GM23338 (cell line): ENCODE results near the gene RPL41. TPM values are rescaled to one million over a fixed set of nuclear protein-coding genes. Genes with fewer than 3 reads are reported as not detected.
A peak's percentile ranks its signal among the peaks of the same experiment; 100 is the strongest.

Experiments used
- ATAC-seq: fragments of 200-7000 bp; cut with Tn5 transposase; 3 replicates; pipeline ENCODE4 v1.9.1; 2020
- DNase-seq: peaks from one replicate; pipeline ENCODE4 v3.0.0-alpha.2; 2015; ENCODE audit warnings: low spot score
- H2AFZ ChIP-seq: fragments of 200-600 bp; sonication (generic); 2 replicates; pipeline ENCODE4 v1.8.0; 2016; ENCODE audit warnings: antibody characterized with exemption, mild to moderate bottlenecking, moderate library complexity
- H3F3A ChIP-seq: fragments of 200-600 bp; sonication (generic); replicated peaks from 2 replicates; pipeline ENCODE4 v1.8.0; 2017; ENCODE audit warnings: antibody characterized with exemption, mixed run types, low read depth
- H3K27ac ChIP-seq: fragments of 200-600 bp; sonication (generic); 2 replicates; pipeline ENCODE4 v1.6.1; 2016; ENCODE audit warnings: low read depth
- H3K27me3 ChIP-seq: fragments of 200-600 bp; sonication (generic); 2 replicates; pipeline ENCODE4 v1.8.0; 2016; ENCODE audit warnings: mild to moderate bottlenecking, mixed run types, moderate library complexity; ENCODE audit not compliant: insufficient read depth
- H3K36me3 ChIP-seq: fragments of 200-600 bp; sonication (generic); 2 replicates; pipeline ENCODE4 v1.8.0; 2016; ENCODE audit warnings: mild to moderate bottlenecking; ENCODE audit not compliant: insufficient read depth
- H3K4me1 ChIP-seq: fragments of 200-600 bp; sonication (generic); 2 replicates; pipeline ENCODE4 v1.8.0; 2016; ENCODE audit warnings: mild to moderate bottlenecking, moderate library complexity; ENCODE audit not compliant: insufficient read depth
- H3K4me2 ChIP-seq: fragments of 200-600 bp; sonication (generic); 2 replicates; pipeline ENCODE4 v1.7.1; 2017; ENCODE audit warnings: mixed run types
- H3K4me3 ChIP-seq: fragments of 200-600 bp; sonication (generic); 2 replicates; pipeline ENCODE4 v1.6.1; 2016; ENCODE audit warnings: mixed run types
- H3K79me2 ChIP-seq: fragments of 200-600 bp; sonication (generic); replicated peaks from 2 replicates; pipeline ENCODE4 v1.8.0; 2017; ENCODE audit warnings: mild to moderate bottlenecking; ENCODE audit not compliant: insufficient read depth
- H3K9me2 ChIP-seq: fragments of 200-600 bp; sonication (generic); 2 replicates; pipeline ENCODE4 v1.8.0; 2017; ENCODE audit not compliant: insufficient read depth
- H4K20me1 ChIP-seq: fragments of 200-600 bp; sonication (generic); replicated peaks from 2 replicates; pipeline ENCODE4 v1.8.0; 2017; ENCODE audit warnings: mild to moderate bottlenecking; ENCODE audit not compliant: insufficient read depth
- H3K27ac Mint-ChIP-seq: 2 replicates; pipeline ENCODE4 v1.8.0; 2020; ENCODE audit warnings: inconsistent platforms, mild to moderate bottlenecking, moderate library complexity, mixed read lengths
- H3K27me3 Mint-ChIP-seq: 3 replicates; pipeline ENCODE4 v1.8.0; 2022; ENCODE audit warnings: low read depth, mild to moderate bottlenecking, moderate library complexity, mixed read lengths, inconsistent platforms; ENCODE audit not compliant: insufficient read depth, poor library complexity
- H3K36me3 Mint-ChIP-seq: 3 replicates; pipeline ENCODE4 v1.8.0; 2021; ENCODE audit warnings: low read depth, mild to moderate bottlenecking, inconsistent platforms, moderate library complexity, mixed read lengths
- H3K4me1 Mint-ChIP-seq: 3 replicates; pipeline ENCODE4 v1.8.0; 2020; ENCODE audit warnings: mild to moderate bottlenecking, inconsistent platforms, mixed read lengths
- H3K4me3 Mint-ChIP-seq: 3 replicates; pipeline ENCODE4 v1.8.0; 2021; ENCODE audit warnings: moderate library complexity, mild to moderate bottlenecking, inconsistent platforms, mixed read lengths
- H3K9me3 Mint-ChIP-seq: 3 replicates; pipeline ENCODE4 v1.8.0; 2020; ENCODE audit warnings: moderate library complexity, mild to moderate bottlenecking, inconsistent platforms, mixed read lengths
- CREB1 ChIP-seq: fragments of 250-450 bp; sonication (Bioruptor Pico); IDR thresholded peaks from 2 replicates; pipeline ENCODE4 v1.5.0; 2020; ENCODE audit warnings: low read depth, mild to moderate bottlenecking, moderate library complexity
- EZH2 ChIP-seq: fragments of 200-600 bp; sonication (generic); IDR thresholded peaks from one replicate; pipeline ENCODE4 v1.8.0; 2017; ENCODE audit warnings: antibody characterized with exemption, mild to moderate bottlenecking, low read depth; ENCODE audit not compliant: unreplicated experiment
- NANOG ChIP-seq: IDR thresholded peaks from 2 replicates; pipeline ENCODE4 v1.6.1; 2016; ENCODE audit warnings: antibody characterized with exemption, borderline replicate concordance
- POLR2AphosphoS5 ChIP-seq: IDR thresholded peaks from 2 replicates; pipeline ENCODE4 v1.6.1; 2016; ENCODE audit warnings: antibody characterized with exemption, low read depth
- REST ChIP-seq: IDR thresholded peaks from one replicate; pipeline ENCODE4 v1.6.1; 2018; ENCODE audit warnings: antibody characterized with exemption; ENCODE audit not compliant: unreplicated experiment
- ZNF114 ChIP-seq: fragments of 250-450 bp; sonication (Bioruptor Pico); IDR thresholded peaks from 2 replicates; pipeline ENCODE4 v1.5.0; 2020; ENCODE audit warnings: mild to moderate bottlenecking, moderate library complexity
- polyA plus RNA-seq: library from polyadenylated mRNA; unstranded; fragments of >200 nt; fragmentation: Nextera tagmentation; extraction: Ambion mirVana; gene quantifications from 2 replicates; pipeline ENCODE4 v1.2.1, GENCODE V29; 2016
- total RNA-seq: library from RNA; depleted of rRNA; stranded (reverse); fragments of >200 nt; shearing (Covaris generic); gene quantifications from 2 replicates; pipeline ENCODE4 v1.2.3, GENCODE V29; 2014
- TF ChIP-seq, protein P1 (sequence below), 2 experiments: fragments of 200-600 bp in 1 of 2; sonication (generic) in 1 of 2; conservative IDR thresholded peaks; 2 replicates each; pipeline versions ENCODE4 v1.5.1 to v1.6.1; 2016 to 2017; ENCODE audit warnings: antibody characterized with exemption in 2 of 2, low read depth in 2 of 2, mild to moderate bottlenecking in 2 of 2, moderate library complexity in 1 of 2
- TF ChIP-seq, protein P2 (sequence below): fragments of 250-450 bp; sonication (Bioruptor Pico); IDR thresholded peaks from 2 replicates; pipeline ENCODE4 v1.5.0; 2020; ENCODE audit warnings: mild to moderate bottlenecking, moderate library complexity

RPL41 gene
- total and polyA plus RNA-seq, 2 experiments from 2014 or later: 2,039 to 3,875 TPM

DNA sequence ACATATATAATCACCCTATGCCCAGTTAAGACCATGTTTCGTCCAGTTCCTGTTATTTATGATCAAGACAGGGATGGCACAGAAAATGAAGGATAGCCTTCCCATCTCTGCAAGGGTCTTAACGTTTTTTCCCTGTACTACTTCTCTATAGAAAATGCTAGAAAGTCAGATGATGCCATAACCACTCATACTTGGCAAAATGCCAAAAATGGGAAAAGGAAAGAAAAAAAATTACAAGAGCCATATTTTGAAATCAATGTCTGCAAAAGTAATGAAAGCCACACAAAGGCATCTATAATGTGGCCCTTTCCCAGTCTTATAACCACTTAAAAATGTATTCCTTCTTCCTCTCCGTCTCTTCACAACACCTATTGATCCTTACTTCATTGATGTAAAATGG is 34.1 kb downstream of the RPL41 start:
- Histone ChIP-seq H3K4me3 (no peak overlapping the region), H3K27me3 (no peaks in the 10 kb centered on the region), H3K4me2 (no peak overlapping the region), H3K79me2 (peaks cover 13% of the 10 kb centered on the region; the same call in 1 of the 2 replicates), H3K36me3 (0 out of 2 replicates have a peak, but pooled peaks cover 2% of the 10 kb centered on the region), H4K20me1 (no peaks in the 10 kb centered on the region), H3K9me2 (no peaks in the 10 kb centered on the region), H2AFZ (no peak overlapping the region), H3F3A (peaks cover 14% of the 10 kb centered on the region), H3K4me1 (peaks cover 17% of the 10 kb centered on the region), H3K27ac (no peak overlapping the region)
- no peak for DNase-seq
- H3K27me3 Mint-ChIP-seq: peaks cover 14% of the 10 kb centered on the region
- TF ChIP-seq POLR2AphosphoS5 (no peak), NANOG (no peak), REST (no peak), EZH2 (no peak), CREB1 (CRISPR knock-in tag) (no peak), ZNF114 (CRISPR knock-in tag) (no peak)
- TF ChIP-seq, protein P1, sequence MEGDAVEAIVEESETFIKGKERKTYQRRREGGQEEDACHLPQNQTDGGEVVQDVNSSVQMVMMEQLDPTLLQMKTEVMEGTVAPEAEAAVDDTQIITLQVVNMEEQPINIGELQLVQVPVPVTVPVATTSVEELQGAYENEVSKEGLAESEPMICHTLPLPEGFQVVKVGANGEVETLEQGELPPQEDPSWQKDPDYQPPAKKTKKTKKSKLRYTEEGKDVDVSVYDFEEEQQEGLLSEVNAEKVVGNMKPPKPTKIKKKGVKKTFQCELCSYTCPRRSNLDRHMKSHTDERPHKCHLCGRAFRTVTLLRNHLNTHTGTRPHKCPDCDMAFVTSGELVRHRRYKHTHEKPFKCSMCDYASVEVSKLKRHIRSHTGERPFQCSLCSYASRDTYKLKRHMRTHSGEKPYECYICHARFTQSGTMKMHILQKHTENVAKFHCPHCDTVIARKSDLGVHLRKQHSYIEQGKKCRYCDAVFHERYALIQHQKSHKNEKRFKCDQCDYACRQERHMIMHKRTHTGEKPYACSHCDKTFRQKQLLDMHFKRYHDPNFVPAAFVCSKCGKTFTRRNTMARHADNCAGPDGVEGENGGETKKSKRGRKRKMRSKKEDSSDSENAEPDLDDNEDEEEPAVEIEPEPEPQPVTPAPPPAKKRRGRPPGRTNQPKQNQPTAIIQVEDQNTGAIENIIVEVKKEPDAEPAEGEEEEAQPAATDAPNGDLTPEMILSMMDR (conservative IDR thresholded peaks at IDR 0.05; ENCODE audit: low read depth in 2 of 2): no peak
- peaks cover 18% of the 10 kb centered on the region for H3K4me1 Mint-ChIP-seq
- H3K9me3 Mint-ChIP-seq: no peaks in the 10 kb centered on the region; the same call in 2 of the 3 replicates
- peaks cover 15% of the 10 kb centered on the region for H3K36me3 Mint-ChIP-seq
- no peak overlapping the region for H3K27ac Mint-ChIP-seq
- peak overlapping the region; percentile 96 for H3K4me3 Mint-ChIP-seq
- no peak for ATAC-seq

DNA sequence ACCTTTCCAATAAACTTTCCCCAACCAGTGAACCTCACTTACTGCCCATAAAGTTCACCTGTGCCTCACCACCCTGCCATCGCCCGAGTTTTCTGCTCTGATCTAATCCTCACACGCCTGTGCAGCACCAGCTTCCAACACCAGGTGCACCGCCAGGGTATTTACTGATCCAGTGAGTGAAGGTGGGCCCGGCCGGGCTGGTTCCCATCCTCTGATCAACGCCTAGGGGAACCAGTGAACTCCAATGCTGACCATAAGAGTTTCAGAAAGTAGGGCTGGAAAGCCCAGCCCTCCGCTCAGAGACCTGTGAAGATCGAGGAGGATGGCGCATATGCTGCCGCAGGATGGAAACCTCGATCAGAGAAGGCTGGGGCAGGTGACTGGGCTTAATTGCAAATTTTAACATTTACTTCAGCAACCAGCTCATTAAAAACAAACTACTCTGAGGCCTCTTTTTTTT is 35.3 kb downstream of the RPL41 start:
- Histone ChIP-seq H3K27me3 (no peaks in the 10 kb centered on the region), H3K4me2 (peak overlapping the region; percentile 89), H3K79me2 (peaks cover 13% of the 10 kb centered on the region; the same call in 1 of the 2 replicates), H3F3A (peaks cover 19% of the 10 kb centered on the region), H2AFZ (peak overlapping the region; percentile 79), H3K4me1 (peaks cover 17% of the 10 kb centered on the region), H3K27ac (peak overlapping the region; percentile 98), H3K9me2 (no peaks in the 10 kb centered on the region), H4K20me1 (no peaks in the 10 kb centered on the region), H3K36me3 (0 out of 2 replicates have a peak, but pooled peaks cover 2% of the 10 kb centered on the region), H3K4me3 (peak overlapping the region; percentile 90)
- DNase-seq (peak; percentile 90), ATAC-seq (peak; percentile 87)
- peaks cover 14% of the 10 kb centered on the region for H3K27me3 Mint-ChIP-seq
- peaks cover 21% of the 10 kb centered on the region for H3K4me1 Mint-ChIP-seq
- H3K27ac Mint-ChIP-seq: peak overlapping the region; percentile 98
- H3K4me3 Mint-ChIP-seq: peak overlapping the region; percentile 96
- peaks cover 18% of the 10 kb centered on the region for H3K36me3 Mint-ChIP-seq
- H3K9me3 Mint-ChIP-seq: no peaks in the 10 kb centered on the region; the same call in 2 of the 3 replicates
- TF ChIP-seq, protein P2, sequence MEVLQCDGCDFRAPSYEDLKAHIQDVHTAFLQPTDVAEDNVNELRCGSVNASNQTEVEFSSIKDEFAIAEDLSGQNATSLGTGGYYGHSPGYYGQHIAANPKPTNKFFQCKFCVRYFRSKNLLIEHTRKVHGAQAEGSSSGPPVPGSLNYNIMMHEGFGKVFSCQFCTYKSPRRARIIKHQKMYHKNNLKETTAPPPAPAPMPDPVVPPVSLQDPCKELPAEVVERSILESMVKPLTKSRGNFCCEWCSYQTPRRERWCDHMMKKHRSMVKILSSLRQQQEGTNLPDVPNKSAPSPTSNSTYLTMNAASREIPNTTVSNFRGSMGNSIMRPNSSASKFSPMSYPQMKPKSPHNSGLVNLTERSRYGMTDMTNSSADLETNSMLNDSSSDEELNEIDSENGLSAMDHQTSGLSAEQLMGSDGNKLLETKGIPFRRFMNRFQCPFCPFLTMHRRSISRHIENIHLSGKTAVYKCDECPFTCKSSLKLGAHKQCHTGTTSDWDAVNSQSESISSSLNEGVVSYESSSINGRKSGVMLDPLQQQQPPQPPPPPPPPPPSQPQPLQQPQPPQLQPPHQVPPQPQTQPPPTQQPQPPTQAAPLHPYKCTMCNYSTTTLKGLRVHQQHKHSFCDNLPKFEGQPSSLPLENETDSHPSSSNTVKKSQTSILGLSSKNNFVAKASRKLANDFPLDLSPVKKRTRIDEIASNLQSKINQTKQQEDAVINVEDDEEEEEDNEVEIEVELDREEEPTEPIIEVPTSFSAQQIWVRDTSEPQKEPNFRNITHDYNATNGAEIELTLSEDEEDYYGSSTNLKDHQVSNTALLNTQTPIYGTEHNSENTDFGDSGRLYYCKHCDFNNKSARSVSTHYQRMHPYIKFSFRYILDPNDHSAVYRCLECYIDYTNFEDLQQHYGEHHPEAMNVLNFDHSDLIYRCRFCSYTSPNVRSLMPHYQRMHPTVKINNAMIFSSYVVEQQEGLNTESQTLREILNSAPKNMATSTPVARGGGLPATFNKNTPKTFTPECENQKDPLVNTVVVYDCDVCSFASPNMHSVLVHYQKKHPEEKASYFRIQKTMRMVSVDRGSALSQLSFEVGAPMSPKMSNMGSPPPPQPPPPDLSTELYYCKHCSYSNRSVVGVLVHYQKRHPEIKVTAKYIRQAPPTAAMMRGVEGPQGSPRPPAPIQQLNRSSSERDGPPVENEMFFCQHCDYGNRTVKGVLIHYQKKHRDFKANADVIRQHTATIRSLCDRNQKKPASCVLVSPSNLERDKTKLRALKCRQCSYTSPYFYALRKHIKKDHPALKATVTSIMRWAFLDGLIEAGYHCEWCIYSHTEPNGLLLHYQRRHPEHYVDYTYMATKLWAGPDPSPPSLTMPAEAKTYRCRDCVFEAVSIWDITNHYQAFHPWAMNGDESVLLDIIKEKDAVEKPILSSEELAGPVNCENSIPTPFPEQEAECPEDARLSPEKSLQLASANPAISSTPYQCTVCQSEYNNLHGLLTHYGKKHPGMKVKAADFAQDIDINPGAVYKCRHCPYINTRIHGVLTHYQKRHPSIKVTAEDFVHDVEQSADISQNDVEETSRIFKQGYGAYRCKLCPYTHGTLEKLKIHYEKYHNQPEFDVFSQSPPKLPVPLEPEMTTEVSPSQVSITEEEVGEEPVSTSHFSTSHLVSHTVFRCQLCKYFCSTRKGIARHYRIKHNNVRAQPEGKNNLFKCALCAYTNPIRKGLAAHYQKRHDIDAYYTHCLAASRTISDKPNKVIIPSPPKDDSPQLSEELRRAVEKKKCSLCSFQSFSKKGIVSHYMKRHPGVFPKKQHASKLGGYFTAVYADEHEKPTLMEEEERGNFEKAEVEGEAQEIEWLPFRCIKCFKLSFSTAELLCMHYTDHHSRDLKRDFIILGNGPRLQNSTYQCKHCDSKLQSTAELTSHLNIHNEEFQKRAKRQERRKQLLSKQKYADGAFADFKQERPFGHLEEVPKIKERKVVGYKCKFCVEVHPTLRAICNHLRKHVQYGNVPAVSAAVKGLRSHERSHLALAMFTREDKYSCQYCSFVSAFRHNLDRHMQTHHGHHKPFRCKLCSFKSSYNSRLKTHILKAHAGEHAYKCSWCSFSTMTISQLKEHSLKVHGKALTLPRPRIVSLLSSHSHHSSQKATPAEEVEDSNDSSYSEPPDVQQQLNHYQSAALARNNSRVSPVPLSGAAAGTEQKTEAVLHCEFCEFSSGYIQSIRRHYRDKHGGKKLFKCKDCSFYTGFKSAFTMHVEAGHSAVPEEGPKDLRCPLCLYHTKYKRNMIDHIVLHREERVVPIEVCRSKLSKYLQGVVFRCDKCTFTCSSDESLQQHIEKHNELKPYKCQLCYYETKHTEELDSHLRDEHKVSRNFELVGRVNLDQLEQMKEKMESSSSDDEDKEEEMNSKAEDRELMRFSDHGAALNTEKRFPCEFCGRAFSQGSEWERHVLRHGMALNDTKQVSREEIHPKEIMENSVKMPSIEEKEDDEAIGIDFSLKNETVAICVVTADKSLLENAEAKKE: no peak
